Stimulated activated CD8-positive, alpha-beta memory T cell treated with anti-CD3 and anti-CD28 coated beads, Interleukin-12 subunit alpha, Interleukin-12 subunit beta, amount 100 ng/mL, for 24 hours (primary cell): ENCODE results near the gene CENPP.
"Not testable (repeated sequence)": the region's sequence is repeated elsewhere in the genome, so short reads cannot be mapped to it uniquely, and the experiment has no call there.

ENCODE experiments used
- DNase-seq: peaks from one replicate; pipeline ENCODE4 v3.0.0-alpha.2; 2020; ENCODE audit errors: extremely low read depth

Gene CENPP

DNA sequence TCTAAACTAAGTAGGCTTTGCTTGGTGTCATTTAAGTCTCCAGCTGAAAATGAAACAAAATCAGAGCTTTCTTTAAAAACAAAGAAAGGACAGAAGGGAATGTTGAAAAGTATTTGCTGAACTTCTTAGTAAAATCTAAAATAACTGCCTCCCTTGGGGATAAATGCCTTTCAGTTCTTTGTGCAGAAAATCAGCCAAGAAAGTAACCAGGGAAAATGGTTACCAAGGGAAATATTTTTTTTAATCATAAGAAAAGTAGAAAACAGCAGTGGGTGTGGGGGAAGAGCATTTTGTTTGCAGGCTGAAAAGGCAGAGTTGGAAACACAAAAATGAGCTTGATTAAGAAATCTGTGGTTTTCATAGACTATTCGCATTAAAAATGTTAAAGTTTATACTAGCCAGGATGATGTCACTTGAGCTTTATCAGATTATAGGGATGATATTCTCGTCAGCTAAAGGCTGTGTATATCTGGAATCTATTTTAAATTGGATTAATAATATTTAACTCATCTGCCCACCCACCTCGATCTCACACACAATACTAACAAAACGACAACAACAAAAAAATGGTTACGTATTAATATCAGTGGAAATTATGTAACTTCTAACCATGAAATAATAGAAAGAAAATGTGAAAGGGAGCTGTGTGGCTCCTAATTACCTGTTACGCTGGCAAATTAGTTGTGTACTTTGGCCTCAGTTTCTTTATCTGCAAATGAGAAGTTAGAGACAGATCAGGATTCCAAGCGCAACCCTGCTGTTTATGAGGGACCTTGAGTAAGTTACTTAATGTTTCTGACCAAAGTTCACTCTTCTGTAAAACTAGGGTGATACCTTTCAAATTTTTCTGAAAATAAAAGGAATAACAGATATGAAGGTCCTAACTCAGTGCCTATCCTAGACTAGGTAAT is 210.4 kb downstream of the CENPP start, which contains the start of gene ECM2:
Gene ECM2 (minus strand): TSS at position 51 of the 911 bp plus-strand sequence. CDS start 13,124 bp downstream, outside the sequence.
- DNase-seq: no peak

DNA sequence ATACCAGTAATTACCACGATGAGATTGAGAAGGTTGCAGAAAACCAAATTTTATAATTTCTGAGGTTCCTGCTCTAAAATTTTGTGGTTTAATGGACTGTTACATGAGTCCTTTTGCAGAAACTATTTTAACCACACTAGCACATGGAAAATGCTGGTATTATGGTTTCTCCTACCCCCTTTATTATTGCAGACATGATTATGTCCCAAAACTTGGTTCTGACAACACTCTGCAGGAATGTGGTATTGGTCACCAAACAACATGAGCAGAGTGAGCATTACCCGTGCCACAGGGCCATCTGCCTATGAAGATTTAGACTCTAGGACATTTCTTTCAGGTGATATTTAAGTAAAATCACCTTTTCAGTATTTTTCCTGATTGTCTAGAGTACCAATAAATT is 212.8 kb downstream of the CENPP start:
- DNase-seq: no peak

DNA sequence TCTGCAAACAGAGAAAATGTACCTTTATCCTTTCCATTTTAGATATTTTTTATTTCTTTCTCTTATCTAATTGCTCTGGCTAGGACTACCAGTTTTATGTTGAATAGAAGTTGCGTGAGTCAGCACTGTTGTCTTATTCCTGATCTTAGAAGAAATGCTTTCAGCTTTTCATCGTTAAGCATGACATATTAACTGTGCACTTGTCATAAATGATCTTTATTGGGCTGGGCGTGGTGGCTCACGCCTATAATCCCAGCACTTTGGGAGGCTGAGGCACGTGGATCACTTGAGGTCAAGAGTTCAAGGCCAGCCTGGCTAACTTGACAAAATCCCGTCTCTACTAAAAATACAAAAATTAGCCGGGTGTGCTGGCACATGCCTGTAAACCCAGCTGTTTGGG is 218.2 kb downstream of the CENPP start:
- DNase-seq: no peak

DNA sequence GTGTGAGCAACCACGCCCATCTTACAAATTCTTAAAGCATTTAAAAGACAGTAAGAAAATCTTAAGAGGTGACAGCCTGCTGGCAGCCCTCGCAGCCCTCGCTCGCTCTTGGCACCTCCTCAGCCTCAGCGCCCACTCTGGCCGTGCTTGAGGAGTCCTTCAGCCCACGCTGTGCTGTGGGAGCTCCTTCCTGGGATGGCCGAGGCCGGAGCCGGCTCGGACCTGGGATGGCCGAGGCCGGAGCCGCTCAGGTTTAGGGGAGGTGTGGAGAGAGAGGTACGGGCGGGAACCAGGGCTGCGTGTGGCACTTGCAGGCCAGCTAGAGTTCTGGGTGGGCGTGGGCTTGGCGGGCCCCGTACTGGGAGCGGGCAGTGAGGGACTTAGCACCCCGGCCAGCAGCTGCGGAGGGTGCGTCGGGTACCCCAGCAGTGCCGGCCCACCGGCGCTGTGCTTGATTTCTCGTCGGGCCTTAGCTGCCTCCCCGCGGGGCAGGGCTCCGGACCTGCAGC is 219.3 kb downstream of the CENPP start:
- no peak for DNase-seq

DNA sequence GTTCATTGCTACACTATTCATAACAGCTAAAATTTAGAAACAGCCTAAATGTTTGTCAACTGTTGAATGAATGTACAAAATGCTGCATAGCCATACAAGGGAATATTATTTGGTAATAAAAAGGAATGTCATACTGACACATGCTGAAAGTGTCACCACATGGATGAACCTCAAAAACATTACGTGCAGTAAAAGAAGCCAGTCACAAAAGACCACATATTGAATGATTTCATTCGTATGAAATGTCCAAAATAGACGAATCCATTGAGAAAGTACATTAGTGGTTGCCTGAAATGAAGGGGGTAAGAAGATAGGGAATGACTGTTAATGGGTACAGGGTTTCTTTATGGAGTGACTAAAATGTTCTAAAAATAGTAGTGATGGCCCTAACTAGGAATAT is 221.6 kb downstream of the CENPP start:
- DNase-seq: no peak

DNA sequence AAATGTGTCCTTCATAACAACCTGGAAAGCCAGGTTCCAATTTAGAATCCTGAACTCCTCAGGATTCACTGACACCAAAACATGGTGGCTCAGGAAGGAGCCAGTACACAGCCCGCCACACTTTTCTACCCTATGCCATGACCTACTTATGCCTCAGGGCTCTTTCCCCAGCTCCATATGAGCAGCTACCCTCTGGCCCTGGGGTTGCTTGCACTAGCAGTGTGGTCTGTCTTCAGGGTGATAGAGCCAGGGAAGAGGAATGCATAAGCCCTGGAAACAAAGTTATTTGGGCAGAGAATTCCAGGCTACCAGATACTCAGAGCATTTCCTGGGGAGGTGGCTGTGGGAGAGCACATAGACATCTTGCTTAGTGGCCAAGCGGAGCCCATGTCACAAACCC is 225.0 kb downstream of the CENPP start:
- no peak for DNase-seq

DNA sequence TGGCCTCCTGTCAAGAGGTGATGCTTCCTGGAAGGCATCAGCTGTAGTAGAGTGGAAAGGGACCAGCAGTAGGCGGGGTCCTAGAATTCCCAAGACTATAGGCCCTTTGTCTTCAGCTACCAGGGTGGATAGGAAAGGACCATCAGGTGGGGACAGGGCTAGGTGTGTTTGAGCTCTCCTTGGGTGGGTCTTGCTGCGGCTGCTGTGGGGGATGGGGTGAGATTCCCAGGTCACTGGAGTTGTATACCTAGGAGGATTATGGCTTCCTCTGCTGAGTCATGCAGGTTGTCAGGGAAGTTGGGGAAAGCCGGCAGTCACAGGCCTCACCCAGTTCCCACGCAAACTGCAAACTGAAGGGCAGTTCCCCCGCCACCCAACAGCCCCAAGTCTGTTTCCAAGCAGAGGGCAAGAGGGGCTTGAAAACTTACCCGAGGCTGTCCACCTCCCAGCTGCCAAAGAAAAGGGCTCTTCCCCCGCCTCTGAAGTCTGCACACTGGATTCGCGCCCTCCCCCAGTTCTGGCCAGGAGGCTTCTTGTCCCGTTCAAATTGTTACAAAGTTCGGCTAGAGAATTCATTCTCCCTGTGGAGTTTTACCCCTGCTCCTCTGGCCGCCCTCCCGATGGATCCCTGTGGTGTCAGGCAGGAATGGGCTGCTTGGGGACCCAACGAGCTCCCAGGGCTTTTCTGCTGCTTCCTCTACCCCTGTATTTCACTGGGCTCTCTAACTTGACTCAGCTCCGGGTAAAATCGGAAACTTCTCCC is 233.0 kb downstream of the CENPP start:
- DNase-seq: no peak

DNA sequence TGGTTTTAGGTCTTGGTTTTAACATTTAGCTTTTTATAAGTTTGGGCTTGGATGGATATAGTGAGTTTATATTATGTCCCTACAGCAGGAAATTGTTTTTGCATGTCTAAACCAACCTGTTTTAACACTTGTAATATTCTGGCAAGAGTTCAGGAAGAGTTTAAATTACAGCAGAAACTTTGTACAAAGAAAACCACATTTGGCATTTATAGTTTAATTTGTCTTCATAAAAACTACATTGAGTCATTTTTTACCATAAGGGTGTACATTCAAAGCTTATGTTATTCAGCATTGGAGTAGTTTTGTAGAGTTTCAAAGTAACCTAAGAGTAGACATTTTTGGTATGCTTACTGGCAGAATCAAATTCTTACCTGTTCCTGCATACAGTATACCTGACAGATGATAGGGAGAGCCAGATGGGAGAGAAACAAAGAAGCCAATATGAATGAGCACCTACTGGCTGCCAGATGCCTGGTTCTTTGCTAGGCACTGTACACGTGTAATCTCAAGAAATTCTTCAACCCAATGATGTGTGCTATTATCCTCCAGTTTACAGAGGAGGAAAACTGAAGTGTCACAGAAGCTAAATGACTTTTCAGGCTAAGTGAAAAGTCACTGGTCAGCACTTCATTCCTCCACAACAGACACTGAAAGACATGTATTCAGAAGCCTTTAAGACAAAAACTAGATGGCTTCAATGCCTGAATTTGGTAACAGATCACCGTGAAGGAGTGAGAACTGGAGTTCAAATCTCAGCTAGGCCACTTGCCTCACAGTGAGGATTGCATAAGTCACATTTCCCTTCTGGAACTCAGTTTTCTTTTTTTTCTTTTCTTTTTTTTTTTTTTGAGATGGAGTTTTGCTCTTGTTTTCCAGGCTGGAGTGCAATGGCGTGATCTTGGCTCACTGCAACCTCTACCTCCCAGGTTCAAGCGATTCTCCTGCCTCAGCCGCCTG is 235.9 kb downstream of the CENPP start:
- DNase-seq: no peak

DNA sequence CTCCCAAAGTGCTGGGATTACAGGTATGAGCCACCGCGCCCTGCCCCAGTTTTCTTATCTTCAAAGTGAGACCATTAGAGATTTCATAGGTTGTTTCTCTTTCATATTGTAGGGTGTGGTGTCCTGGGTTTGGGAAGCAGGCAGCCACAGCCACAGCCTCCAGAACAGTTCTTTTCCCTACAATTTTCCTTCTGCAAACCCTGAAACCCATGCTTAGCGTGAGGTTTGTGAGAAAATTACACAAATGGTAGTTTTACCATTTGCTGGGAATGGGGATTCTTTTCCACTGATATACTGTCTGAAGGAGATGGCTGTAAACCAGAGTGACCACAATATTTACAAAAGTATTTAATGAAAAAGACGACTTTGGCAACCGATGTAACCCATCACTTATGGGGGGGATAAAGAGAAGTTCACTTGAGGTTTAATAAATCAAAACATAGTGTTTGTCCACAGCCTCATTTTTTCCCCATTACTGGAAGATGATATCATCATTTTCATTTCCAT is 236.8 kb downstream of the CENPP start:
- DNase-seq: no peak

DNA sequence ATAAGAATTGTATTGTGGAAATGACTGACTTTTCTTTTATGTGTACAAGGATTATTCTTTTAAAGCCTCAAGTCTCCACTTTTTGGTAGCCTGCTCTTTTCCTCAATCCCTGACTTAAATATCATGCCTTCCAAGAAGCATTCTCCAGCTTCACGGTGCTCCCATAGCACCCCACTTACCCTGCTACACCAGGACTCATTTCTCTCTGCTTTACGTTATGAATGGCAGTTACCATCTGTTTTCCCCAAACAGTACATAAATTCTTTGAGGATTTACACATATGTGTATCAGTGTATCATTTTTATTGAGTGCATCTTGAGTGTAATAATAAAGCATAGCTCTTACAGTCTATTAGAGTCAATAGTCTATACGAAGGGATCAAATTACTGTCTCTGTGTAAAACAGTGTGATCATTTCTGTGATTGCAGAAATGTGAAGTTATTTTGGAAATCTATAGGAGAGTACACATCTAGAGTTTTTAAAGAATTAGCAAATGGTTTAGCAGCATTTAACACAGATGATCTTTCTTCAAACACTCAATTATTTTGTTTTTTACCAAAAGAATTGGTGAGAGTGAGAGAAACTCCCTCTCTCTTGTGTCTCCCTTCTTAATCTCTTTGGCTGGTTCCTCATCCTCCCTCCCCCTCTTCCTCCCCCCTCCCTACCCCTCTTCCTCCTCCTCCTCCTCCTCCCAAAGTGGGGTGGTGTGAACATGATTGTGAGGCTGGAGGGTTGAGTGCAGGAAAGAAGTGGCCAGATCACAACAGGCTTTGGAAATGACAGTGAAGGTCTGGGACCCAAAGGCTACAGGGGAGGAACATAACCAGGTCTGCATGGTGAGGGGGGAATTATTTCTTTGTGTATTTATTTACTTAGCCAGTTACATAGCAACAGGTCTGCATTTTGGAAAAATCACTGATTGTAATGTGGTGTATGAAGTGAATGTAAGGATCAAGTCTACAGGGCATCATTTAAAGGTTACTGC is 237.7 kb downstream of the CENPP start:
- DNase-seq: no peak

DNA sequence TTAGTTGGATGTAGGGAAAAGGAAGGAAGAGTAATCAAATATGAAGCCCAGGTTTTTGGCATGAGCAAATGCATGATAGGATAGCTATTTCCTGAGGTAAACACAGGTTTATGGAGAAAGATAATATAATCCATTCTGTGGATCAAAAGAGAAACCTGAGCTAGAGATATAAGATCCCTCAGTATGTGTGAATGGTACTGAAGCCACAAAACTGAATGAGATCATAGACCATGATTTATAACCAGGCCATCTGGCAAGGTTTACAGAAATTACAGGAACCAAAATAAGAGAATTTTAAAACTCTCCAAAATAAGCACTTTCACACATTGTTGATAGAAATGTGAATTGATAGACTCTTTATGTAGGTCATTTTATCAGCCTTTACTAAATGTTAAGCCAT is 238.8 kb downstream of the CENPP start:
- DNase-seq: no peak

DNA sequence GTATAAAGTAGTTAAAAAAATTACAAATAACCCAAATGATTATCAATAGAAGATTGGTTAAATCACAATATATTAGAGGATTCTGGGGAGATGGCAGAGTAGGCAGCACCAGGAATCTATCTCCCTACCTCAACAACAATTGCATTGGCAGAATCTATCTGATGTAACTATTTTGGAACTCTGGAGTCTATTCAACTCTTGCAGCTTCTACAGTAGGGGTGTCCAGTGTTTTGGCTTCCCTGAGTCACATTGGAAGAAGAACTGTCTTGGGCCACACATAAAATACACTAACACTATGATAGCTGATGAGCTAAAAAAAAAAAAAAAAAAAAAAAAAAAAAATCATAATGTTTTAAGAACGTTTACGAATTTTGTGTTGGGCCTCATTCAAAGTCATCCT is 239.2 kb downstream of the CENPP start:
- no peak for DNase-seq

DNA sequence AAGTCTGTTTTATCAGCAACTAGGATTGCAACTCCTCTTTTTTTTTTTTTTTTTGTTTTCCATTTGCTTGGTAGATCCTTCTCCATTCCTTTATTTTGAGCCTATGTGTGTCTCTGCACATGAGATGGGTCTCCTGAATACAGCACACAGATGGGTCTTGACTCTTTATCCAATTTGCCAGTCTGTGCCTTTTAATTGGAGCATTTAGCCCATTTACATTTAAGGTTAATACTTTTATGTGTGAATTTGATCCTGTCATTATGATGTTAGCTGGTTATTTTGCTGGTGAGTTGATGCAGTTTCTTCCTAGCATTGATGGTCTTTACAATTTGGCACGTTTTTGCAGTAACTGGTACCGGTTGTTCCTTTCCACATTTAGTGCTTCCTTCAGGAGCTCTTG is 246.1 kb downstream of the CENPP start:
- DNase-seq: not testable (repeated sequence)

DNA sequence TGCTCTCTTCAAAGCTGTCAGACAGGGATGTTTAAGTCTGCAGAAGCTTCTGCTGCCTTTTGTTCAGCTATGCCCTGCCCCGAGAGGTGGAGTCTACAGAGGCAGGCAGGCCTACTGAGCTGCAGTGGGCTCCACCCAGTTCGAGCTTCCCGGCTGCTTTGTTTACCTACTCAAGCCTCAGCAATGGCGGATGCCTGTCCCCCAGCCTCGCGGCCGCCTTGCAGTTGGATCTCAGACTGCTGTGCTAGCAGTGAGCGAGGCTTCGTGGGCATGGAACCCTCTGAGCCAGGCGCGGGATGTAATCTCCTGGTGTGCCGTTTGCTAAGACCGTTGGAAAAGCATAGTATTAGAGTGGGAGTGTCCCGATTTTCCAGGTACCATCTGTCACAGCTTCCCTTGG is 247.9 kb downstream of the CENPP start:
- DNase-seq: not testable (repeated sequence)

DNA sequence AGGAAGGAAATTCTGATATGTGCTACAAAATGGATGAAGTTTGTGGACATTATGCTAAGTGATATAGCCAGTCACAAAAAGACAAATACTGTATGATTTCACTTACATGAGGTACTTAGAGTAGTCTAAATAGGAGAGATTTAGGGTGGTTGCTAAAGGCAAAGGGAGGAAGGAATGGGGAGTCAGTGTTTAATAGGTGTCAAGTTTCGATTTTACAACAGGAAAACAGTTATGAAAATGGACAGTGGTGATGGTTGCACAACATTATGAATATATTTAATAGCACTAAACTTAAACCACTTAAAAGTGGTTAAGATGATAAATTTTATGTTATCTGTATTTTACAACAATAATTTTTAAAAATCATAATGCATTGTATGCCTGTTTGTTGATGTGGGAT is 250.4 kb downstream of the CENPP start:
- DNase-seq: no peak

DNA sequence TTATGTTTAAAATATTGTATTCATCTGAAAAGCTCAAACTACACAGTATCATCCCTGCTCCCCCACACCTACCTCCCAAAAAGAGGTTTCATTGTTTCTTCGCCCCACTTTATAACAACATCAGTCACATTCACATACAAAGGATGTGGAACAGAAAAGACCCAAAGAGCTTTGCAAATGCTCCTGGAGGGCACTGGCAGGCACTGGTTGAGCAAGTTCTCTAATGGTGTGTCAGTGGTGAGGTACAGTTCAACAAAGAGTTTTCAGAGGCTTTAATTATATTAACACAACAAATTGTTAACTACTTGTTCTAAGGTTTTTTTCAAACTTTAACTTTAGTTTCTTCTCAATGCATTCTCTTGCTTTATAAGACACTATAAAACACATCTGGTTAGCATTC is 264.2 kb downstream of the CENPP start:
- no peak for DNase-seq

DNA sequence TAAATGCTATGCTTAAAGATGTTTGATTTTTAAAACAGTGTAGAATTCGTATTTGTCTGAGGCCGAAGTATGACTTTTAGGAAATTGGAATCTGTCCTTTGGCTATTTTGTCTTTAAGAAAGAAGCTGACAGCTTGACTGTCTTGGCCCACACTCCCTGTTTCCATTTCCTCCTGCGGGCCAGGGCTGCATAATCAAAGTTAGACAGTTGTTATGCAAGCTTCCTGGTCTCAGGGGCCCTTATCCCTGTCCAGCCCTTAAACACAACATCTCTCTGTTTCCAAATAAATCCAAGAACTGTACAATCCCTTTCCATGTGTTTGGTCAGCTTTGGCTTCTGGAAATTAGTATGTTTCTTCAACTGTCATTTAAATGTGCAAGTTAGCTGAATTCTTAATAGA is 264.6 kb downstream of the CENPP start:
- no peak for DNase-seq

DNA sequence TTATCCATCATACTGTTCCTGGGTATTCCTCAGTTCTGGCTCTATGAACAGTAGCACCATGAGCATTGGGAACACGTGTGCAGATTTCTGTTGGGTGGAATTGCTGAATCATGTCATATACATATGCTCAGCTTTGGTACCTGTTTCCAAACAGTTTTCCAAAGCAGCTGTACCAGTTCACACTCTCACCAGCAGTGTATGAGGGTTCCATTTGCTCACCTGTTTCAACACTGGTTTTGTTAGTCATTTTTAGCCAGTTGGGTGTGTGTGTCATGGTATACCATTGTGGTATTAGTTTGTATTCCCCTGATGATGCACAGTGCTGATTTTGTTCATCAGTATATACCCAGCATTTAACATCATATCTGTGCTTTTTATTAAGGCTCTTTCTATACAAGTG is 266.8 kb downstream of the CENPP start:
- no peak for DNase-seq

DNA sequence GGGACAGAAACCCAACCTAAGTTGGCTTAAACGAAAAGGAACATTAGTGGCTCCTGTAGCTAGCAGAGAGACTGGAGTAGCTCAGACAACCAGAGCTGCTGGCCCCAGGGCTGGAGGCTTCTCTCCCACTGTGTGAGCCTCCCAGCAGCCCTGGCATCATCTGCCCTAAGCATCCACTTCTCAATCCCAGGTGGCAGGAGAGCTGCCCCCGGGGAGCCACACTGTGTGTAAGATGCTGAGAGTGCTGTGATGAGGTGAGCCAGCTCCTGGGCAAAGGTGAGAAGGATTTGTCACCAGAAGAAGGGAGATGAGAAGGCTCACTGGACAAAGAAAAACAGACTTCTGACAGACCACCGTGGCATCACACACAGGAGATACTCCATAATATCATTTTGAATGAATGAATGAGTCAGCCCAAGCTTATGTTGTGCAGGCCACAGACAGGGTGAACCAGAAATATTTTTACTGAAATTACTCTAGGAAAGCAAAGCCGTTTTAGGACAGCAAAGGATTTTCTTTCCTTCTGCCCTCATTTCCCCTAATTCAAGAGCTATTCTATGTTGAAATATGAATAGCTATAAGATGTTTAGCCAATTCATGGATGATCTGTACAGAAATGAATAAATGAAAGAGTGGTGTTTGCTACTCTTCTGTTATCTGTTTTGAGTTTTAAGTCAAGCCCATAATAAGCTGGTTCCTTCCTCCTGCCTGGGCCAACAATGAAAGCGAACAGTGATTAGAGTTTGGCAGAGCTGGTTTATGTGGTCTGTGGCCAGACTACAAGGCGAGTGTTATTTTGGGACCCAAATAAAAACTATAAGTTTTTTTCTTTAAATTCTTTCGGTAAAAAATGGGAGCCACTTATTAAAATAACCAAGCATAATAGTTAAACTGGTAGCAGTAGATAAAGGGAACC is 267.5 kb downstream of the CENPP start:
- no peak for DNase-seq
